SKM-1 treated with dmso at 0.1 percent for 144 hours (cell line): ENCODE results near the gene PPP2R5C.
"Not testable (repeated sequence)": the region's sequence is repeated elsewhere in the genome, so short reads cannot be mapped to it uniquely, and the experiment has no call there.

ENCODE experiments used
- DNase-seq: peaks from one replicate; lab custom pipeline; 2025; ENCODE audit not compliant: unreplicated experiment; lab: John Stamatoyannopoulos, UW

The PPP2R5C gene

GRCh38 chr14:101780390-101780789, 18.9 kb downstream of the PPP2R5C start:
- DNase-seq: no peak

DNA sequence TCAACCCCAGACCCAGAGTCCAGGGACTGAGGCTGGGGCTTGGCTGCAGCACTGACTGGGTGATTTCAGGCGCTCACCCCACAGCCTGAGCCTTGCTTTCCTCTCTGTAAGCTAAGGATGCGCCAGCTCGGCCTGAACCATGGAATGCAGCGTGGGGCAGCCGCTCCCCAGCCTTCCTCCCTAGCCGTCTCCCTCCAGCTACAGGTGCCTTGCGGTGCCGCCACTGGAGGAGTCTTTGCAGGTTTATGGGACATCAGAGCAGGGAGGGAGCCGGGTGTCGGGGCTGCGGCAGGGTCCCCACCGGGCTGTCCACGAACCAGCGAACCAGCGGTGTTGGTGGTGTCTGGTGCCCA, 19.4 kb downstream of the PPP2R5C start:
- DNase-seq: no peak

DNA sequence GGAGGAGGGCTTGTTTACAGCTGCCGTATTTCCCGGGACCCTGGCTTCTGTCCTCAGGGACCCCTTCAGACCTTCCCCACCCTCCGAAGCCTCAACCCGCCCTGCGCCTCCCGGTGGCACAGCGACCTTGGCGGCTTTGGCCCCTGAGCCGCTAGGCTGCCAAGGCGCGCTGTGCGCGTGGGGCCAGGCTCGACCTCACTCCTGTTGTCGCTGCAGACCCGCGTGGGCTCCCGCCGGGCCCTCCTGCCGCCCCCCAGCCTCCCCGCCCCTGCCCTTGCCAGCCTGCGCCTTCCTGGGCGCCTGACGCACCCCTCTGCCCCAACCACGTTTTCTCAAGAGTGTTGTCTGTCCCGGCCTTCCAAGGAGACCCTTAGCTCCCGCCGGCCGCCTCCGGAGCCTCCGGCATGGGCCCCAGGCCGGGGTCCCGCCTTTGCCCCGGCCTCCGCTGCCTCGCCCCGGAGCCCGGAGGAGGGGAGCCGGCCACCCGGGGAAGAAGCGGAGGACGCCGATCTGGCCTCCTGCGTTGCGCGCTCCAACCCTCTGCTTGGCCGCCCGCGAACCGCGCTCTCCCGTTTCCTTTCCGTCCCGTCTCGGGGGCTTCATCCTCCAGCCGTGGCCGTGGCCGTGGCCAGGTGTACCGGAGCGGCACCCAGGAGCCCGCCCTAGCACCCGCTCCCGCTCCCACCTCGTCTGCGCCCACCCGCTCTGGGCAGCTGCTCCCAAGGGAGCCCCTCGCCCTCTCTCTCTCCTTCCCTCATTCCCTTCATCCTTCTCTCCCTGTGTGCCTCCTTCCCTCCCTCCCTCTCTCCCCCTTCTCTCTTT, 19.9 kb downstream of the PPP2R5C start:
- no peak for DNase-seq

DNA sequence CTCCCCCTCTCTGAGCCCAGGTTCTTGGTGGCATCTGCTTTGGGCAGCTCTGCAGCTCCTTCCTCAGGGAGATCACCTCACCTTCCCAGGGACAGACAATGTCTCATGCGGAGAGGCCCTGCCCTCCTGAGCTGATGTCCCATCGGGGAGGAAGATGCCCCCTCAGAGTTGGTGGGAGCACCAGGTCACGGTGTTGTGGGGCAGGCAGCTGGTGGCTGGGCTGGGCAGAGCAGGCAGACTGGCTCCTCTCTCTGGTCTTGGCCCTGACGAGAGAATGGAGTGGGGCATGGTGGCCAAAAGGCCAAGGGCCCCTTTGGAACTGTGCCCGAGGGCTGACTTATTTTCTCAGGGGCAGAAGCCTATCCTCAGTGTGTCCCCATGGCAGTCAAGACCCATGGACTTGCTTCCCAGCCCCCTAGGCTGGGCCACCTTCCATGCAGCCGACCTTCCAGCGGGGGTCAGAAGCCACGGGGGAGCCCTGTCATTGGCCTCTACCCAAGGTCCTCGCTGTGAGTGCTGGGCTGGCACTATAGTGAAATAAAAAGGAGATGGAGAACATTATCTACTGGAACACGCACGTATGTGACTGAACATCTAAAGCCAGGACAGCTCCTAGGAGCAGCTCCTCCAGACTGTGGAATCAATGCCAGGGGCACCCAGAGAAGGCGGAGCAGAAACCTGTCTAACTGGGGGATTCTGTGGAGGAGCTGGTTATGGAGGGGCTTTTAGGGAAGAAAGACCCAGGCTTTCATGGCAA, 21.9 kb downstream of the PPP2R5C start:
- no peak for DNase-seq

- DNase-seq: no peak
Measured at GRCh38 chr14:101784631-101785030, 23.1 kb downstream of the PPP2R5C start.

GRCh38 chr14:101788016-101788635, 26.6 kb downstream of the PPP2R5C start:
- no peak for DNase-seq

GRCh38 chr14:101789222-101789621, 27.7 kb downstream of the PPP2R5C start:
- DNase-seq: no peak

DNA sequence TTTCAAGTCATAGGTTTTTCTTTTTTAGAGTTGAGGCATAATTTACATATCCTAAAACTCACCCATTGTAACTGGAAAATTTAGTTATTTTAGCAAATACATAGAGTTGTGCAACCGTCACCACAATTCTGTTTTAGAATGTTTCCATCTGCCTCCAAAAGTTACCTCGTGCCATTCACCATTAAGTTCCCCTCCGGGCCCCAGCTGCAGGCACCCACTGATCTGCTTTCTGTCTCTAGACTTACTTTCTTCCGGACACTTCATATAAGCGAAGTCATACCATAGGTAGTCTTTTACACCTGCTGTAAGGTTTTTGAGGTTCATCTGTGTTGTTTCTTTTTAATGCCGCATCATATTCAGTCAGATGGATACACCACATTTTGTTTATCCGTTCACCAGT, 28.7 kb downstream of the PPP2R5C start:
- no peak for DNase-seq

DNA sequence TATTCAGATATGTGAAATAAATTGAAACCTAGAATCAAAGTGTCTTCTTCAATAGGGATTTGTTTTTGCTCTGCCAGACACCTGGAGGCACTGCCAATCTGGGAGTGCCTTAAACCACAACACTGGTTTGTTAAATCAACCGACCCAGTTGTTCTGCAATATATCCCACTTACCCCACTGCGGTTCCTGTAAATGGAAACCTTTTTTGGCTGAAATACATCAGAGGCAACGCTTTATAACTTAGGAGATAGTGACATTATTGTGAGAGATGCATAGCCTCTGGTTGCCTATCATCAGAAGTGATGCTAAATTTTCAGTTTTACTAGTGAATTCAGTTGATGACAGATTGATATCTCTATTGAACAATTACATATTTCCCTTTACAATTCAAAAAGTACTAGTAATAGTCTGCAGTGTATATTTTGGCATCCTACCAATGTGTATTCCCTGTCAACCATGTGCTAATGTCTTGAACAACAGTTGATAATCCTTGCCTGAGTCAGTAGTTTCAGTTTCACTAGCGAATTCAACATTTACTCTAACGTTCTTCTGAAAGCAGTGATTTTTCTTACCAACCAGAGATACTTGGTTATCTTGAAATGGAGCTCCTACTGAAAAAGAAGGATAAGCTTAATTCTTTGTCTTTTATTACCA, 30.5 kb downstream of the PPP2R5C start:
- DNase-seq: no peak

- no peak for DNase-seq
Measured at GRCh38 chr14:101796016-101796415, 34.5 kb downstream of the PPP2R5C start.

DNA sequence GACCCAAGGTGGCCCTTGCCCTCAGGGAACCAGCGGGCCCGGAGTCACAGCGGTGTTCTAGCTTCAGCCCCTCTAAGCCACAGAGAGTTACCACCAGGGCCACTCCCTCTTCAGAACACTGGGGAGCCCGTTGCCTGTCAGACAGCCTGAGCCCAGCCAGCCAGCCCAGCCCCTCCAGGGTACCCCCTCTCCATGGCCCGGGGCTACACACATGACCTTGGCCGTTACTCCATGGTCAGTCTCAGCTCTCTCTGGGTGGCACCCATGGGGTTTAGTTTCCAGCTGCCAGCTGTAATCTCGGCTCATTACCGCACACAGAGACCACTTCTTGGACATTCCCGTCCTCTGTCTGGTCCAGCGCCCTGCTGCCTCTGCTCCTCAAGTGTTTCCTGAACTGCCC, 35.0 kb downstream of the PPP2R5C start:
- DNase-seq: no peak

GRCh38 chr14:101797856-101798255, 36.3 kb downstream of the PPP2R5C start:
- DNase-seq: no peak

GRCh38 chr14:101804373-101804772, 42.9 kb downstream of the PPP2R5C start:
- not testable (repeated sequence) for DNase-seq

- not testable (repeated sequence) for DNase-seq
Measured at GRCh38 chr14:101806252-101806651, 44.7 kb downstream of the PPP2R5C start.

- no peak for DNase-seq
Measured at GRCh38 chr14:101808020-101808641, 46.6 kb downstream of the PPP2R5C start.

GRCh38 chr14:101808894-101809670, 47.6 kb downstream of the PPP2R5C start:
- no peak for DNase-seq

- peak; percentile 77 for DNase-seq
Measured at GRCh38 chr14:101809671-101810514, 48.4 kb downstream of the PPP2R5C start.

- no peak for DNase-seq
Measured at GRCh38 chr14:101810897-101811621, 49.5 kb downstream of the PPP2R5C start.

DNA sequence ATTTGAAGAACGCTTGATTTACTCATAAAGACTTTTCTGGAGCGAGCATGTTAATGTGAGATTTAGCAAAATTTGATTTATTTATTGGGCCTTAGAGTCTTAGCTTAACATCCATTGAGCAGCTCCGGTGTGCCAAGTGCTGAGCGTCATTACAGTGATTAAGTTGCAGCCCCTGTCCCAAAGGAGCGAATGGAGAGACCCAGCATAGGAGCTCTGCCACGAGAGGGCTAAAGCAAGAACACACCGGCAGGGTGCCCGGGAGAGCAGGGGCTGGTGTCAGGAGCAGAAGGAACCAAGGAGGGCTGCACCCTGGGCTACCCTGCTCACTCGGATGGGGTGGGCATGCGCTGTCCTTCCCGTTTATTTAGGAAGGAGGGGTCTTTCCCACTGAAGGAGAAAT, 50.6 kb downstream of the PPP2R5C start:
- DNase-seq: no peak
